GM19099 (cell line): ENCODE measurements around the gene CROCC2.

Experiments used
- POLR2A ChIP-seq: IDR thresholded peaks from 3 replicates; pipeline ENCODE4 v1.6.1; 2011; ENCODE audit warnings: low read depth; ENCODE audit not compliant: insufficient read length; ENCODE audit errors: extremely low read depth

CROCC2 gene

DNA sequence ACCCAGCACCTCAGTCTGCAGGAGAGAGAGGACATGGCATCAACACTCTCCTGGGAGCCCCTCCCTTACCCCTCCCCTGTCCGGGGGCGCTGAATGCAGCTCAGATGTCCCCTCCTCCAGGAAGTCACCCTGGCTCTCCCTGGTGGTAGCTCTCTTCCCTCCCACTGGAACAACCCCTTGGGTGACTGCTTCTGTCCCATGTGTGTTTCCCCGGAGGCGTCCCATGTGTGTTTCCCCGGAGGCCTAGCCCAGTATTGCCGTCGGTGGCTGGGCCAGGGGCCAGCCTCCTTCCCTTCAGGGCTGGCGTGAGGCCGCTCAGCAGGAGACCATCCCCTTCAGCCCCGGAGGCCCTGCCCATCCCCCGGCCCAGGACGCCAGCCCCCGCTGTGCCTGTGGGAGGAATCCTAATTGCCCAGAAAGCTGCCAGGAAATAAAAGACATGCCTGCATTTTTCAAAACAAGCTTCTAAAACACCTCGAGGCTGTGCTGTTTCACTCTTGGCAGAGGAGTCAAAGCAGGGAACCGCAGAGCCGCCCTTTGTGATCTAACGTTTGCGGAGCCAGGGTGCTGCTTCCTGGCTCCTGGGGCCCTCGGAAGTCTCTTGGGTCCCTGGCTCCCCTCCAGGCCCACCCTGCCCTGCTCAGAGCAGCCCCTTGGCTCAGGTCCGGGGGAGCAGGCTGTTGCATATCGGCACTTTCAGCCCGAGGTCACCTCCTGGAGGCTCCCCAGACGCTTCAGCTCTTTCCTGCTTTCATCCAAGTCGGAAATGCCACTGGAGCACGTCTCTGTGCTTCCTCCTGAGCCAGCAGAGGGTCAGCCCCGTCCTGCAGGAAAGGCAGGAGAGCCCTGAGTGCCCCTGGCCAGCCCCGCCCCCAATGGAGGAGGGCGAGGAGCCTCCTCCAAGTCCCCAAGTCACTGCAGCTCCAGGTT lies 103.7 kb downstream of the CROCC2 start:
- no peak for TF ChIP-seq POLR2A

- TF ChIP-seq POLR2A, result no peak
These were observed 104.6 kb downstream of the CROCC2 start for GRCh38 chr2:241010531-241011295.

GRCh38 chr2:241011296-241011600 lies 105.1 kb downstream of the CROCC2 start:
- TF ChIP-seq POLR2A, result no peak

- TF ChIP-seq POLR2A, result no peak
These were observed 105.8 kb downstream of the CROCC2 start for GRCh38 chr2:241011751-241012510.

- no peak for TF ChIP-seq POLR2A
These were observed 108.1 kb downstream of the CROCC2 start for GRCh38 chr2:241014224-241014623.

DNA sequence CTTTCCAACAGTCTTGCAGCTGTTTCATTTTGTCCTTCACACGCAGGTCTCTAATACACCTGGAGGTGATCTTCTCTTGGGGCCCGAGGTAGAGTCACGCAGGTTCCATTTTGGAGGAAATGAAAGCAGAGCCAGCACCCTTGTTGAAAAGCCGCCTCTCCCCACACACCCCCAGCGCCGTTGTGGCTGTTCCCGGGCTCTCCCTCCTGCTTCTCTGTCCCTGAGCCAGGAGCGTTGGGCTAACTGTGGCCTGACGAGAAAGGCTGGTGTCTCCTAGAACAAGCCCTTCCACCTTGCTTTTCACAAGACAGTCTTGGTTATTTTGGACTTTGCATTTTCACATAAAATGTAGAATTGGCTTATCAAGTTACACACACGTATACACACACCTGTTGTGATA lies 108.6 kb downstream of the CROCC2 start:
- no peak for TF ChIP-seq POLR2A

GRCh38 chr2:241015439-241015838 lies 109.3 kb downstream of the CROCC2 start:
- no peak for TF ChIP-seq POLR2A

- no peak for TF ChIP-seq POLR2A
These were observed 111.2 kb downstream of the CROCC2 start for GRCh38 chr2:241017228-241017940.

- no peak for TF ChIP-seq POLR2A
These were observed 112.1 kb downstream of the CROCC2 start for GRCh38 chr2:241018051-241018891.

DNA sequence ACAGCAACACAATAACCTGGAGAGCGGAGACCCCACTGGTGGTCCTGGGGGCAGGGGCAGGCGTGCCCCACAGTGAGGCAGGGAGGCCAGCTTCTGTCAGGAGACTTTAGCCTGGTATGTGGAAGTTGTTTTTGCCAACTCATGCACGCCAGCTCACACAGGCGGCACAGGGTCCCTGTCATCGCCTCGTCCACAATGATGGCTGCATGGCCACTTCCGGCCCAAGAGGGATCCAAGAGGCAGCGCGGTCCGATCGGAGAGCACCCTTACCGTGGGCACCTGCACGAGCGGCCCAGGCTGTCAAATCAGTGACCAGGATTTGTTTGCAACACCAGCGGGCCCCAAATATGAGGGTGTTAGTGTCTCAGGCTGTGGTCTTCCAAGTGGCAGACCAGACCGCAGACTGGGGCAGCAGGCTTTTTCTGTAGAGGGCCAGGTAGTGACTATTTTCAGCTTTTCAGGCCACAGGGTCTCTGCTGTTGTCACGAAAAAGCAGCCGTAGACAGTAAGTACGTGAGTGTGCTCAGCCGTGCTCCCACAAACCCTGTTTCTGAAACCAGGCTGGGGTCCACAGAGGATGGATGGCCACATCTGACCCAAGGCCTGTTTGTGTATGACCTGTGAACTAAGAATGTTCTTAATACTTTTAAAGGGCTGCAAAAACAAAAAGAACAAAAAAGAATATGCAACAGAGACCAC lies 113.5 kb downstream of the CROCC2 start:
- TF ChIP-seq POLR2A, result no peak

GRCh38 chr2:241020201-241020600 lies 114.1 kb downstream of the CROCC2 start:
- no peak for TF ChIP-seq POLR2A

GRCh38 chr2:241020629-241021190 lies 114.6 kb downstream of the CROCC2 start:
- no peak for TF ChIP-seq POLR2A

DNA sequence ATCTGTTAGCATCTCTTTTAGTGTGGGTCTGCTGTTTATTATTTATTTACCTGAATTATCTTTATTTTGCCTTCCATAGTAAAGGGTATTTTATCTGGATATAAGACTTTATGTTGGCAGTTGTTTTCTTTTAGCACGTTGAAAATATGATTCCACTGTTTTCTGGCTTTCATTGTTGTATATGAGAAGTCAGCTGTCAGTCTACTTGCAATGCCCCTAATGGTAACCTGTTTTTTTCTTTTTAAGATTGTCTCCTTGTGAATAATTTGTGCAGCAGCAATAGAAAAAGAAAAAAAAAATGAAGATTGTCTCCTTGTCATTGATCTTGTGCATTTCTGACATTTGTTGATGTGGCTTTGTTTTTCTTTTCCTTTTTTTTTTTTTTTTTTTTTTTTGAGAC lies 119.5 kb downstream of the CROCC2 start:
- no peak for TF ChIP-seq POLR2A
